GM19239 (cell line): ENCODE results near the gene MTFR1L.

ENCODE experiments used
- DNase-seq: peaks from one replicate; pipeline ENCODE4 v3.0.0; 2011; ENCODE audit warnings: low spot score; ENCODE audit not compliant: insufficient read length
- FAIRE-seq: peaks from 2 replicates; lab custom pipeline; 2011; peaks lifted over from hg19 to GRCh38; lab: Jason Lieb, UNC

MTFR1L gene

GRCh38 chr1:25819491-25820246, at the start of gene MTFR1L:
Gene MTFR1L, plus strand, starts transcription at chr1:25819954. Its CDS starts 3,151 bp downstream, at chr1:25823105.
- peak; percentile 96 for FAIRE-seq
- DNase-seq: peak; percentile 97

GRCh38 chr1:25770541-25771220, 49.1 kb upstream of the MTFR1L start:
- no peak for FAIRE-seq
- DNase-seq: no peak

GRCh38 chr1:25771221-25772114, 48.3 kb upstream of the MTFR1L start:
- DNase-seq (no peak), FAIRE-seq (no peak)

GRCh38 chr1:25772164-25772563, 47.6 kb upstream of the MTFR1L start:
- FAIRE-seq: no peak
- no peak for DNase-seq

GRCh38 chr1:25772692-25773245, 47.0 kb upstream of the MTFR1L start:
- no peak for FAIRE-seq
- DNase-seq: no peak

GRCh38 chr1:25773441-25774125, 46.2 kb upstream of the MTFR1L start:
- DNase-seq (no peak), FAIRE-seq (no peak)

- FAIRE-seq (no peak), DNase-seq (no peak)
Observed at GRCh38 chr1:25774206-25774803, 45.4 kb upstream of the MTFR1L start.

- FAIRE-seq: no peak
- DNase-seq: no peak
Observed at GRCh38 chr1:25774921-25775771, 44.6 kb upstream of the MTFR1L start.

GRCh38 chr1:25779388-25779787, 40.4 kb upstream of the MTFR1L start:
- DNase-seq: no peak
- no peak for FAIRE-seq

- no peak for DNase-seq
- FAIRE-seq: no peak
Observed at GRCh38 chr1:25779894-25780293, 39.9 kb upstream of the MTFR1L start.

- FAIRE-seq: no peak
- DNase-seq: no peak
Observed at GRCh38 chr1:25780318-25781129, 39.2 kb upstream of the MTFR1L start.

GRCh38 chr1:25781130-25781433, 38.7 kb upstream of the MTFR1L start:
- FAIRE-seq (no peak), DNase-seq (no peak)

- no peak for DNase-seq
- FAIRE-seq: no peak
Observed at GRCh38 chr1:25782608-25783201, 37.0 kb upstream of the MTFR1L start.

GRCh38 chr1:25784575-25785051, 35.1 kb upstream of the MTFR1L start:
- DNase-seq (no peak), FAIRE-seq (no peak)

GRCh38 chr1:25785333-25786067, 34.3 kb upstream of the MTFR1L start:
- FAIRE-seq (no peak), DNase-seq (no peak)

GRCh38 chr1:25786887-25787759, 32.6 kb upstream of the MTFR1L start:
- FAIRE-seq: no peak
- DNase-seq: no peak
